GM18873 (cell line): Measurements from ENCODE around the gene CERK.
"Not testable (repeated sequence)": the region's sequence is repeated elsewhere in the genome, so short reads cannot be mapped to it uniquely, and the experiment has no call there.

Source experiments
- ATAC-seq: cut with Tn5 transposase; IDR thresholded peaks from one replicate; pipeline ENCODE4 v1.9.1; 2021; ENCODE audit warnings: mild to moderate bottlenecking, moderate library complexity, moderate number of reproducible peaks; ENCODE audit not compliant: unreplicated experiment, low FRiP score

Gene CERK

DNA sequence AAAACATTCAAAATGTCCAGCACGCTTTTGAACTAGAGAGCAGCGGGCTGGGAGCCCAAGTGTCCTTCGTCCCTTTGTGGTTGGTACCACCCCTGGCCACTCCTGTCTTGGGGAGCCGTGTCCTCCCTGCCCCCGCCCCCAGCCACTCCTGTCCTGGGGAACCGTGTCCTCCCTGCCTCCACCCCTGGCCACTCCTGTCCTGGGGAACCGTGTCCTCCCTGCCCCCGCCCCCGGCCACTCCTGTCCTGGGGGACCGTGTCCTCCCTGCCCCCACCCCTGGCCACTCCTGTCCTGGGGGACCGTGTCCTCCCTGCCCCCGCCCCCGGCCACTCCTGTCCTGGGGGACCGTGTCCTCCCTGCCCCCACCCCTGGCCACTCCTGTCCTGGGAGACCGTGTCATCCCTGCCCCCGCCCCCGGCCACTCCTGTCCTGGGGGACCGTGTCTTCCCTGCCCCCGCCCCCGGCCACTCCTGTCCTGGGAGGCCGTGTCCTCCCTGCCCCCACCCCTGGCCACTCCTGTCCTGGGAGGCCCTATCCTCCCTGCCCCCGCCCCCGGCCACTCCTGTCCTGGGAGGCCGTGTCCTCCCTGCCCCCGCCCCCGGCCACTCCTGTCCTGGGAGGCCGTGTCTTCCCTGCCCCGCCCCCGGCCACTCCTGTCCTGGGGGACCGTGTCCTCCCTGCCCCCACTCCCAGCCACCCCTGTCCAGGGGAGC lies 102.9 kb downstream of the CERK start:
- ATAC-seq, result not testable (repeated sequence)
